ENCODE measurements around the gene BAIAP2.

Gene BAIAP2

DNA sequence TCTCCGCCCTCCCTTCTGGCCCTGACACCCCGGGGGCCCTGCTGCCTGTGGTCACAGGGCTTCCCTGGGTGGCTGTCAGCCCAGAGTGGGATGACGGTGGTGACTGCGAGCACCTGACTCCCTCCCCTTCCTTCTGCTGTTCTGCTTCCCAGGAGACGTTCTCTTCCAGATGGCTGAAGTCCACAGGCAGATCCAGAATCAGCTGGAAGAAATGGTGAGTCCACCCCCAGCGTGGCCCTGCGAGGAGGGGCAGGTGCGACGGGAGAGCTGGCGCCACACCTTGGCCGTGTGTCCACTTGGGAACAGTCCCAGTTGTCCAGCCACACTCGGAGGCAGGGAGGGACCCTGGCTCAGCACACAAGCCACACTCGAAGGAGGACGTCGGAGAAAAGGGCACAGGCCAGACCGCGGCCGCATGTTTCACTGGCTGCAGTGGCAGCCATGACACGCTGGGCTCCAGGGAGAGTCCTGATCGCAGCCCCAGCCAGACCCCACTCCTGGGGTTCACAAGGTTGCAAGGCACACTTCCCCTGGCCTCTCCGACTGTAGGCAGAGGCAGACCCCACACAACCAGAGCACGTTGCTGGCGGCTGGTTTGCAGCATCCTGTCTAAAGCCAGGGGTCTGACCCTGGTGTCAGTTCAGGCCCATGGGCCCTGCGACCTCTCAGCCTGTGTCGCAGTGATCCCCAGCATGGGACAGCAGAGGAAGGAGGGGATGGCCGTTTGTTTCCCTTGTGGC, 49.9 kb downstream of the BAIAP2 start:
- ATAC-seq (ENCODE audit: low read depth) (no peak), DNase-seq (ENCODE audit: low spot score) (no peak)
- H3K4me1 ChIP-seq (ENCODE audit: insufficient read depth, poor library complexity, severe bottlenecking), result peaks cover 29% of the 10 kb centered on the region
- H3K9me3 ChIP-seq (ENCODE audit: severe bottlenecking), result no peaks in the 10 kb centered on the region
- TF ChIP-seq, protein P1, sequence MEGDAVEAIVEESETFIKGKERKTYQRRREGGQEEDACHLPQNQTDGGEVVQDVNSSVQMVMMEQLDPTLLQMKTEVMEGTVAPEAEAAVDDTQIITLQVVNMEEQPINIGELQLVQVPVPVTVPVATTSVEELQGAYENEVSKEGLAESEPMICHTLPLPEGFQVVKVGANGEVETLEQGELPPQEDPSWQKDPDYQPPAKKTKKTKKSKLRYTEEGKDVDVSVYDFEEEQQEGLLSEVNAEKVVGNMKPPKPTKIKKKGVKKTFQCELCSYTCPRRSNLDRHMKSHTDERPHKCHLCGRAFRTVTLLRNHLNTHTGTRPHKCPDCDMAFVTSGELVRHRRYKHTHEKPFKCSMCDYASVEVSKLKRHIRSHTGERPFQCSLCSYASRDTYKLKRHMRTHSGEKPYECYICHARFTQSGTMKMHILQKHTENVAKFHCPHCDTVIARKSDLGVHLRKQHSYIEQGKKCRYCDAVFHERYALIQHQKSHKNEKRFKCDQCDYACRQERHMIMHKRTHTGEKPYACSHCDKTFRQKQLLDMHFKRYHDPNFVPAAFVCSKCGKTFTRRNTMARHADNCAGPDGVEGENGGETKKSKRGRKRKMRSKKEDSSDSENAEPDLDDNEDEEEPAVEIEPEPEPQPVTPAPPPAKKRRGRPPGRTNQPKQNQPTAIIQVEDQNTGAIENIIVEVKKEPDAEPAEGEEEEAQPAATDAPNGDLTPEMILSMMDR (IDR thresholded peaks at IDR 0.05; ENCODE audit: poor library complexity, severe bottlenecking), result no peak
- H3K27ac ChIP-seq (ENCODE audit: poor library complexity, severe bottlenecking), result peak overlapping the region; percentile 72
- H3K27me3 ChIP-seq (ENCODE audit: insufficient read depth, poor library complexity, severe bottlenecking), result no peaks in the 10 kb centered on the region
- no peak overlapping the region for H3K4me3 ChIP-seq (ENCODE audit: severe bottlenecking)
- H3K36me3 ChIP-seq (ENCODE audit: low read depth), result peaks cover 54% of the 10 kb centered on the region

DNA sequence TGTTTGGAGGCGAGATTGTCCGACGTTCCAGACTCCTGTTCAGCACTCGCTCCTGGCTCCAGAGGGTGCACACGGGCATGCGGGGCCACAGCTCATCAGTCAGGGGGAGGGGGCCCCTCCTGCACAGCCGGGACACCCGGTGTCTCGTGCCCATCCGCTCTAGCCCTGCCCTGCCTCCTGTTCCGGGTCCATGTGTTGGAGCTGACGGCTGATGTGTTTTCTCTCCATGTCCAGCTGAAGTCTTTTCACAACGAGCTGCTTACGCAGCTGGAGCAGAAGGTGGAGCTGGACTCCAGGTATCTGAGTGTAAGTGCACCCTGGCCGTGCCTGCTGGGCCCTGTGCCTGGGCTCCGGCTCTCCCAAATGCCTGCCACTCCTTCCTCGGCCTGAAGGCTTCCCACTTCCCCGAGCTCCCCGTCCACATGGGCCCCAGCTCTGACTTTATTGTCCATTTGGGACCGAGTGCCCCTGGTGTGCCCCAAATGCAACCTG, 50.5 kb downstream of the BAIAP2 start:
- Histone ChIP-seq H3K4me1 (ENCODE audit: insufficient read depth, poor library complexity, severe bottlenecking) (peaks cover 35% of the 10 kb centered on the region), H3K4me3 (ENCODE audit: severe bottlenecking) (no peak overlapping the region), H3K36me3 (ENCODE audit: low read depth) (peaks cover 55% of the 10 kb centered on the region), H3K27me3 (ENCODE audit: insufficient read depth, poor library complexity, severe bottlenecking) (no peaks in the 10 kb centered on the region), H3K9me3 (ENCODE audit: severe bottlenecking) (no peaks in the 10 kb centered on the region), H3K27ac (ENCODE audit: poor library complexity, severe bottlenecking) (peak overlapping the region; percentile 72)
- DNase-seq (ENCODE audit: low spot score), result no peak
- TF ChIP-seq, protein P1 (IDR thresholded peaks at IDR 0.05; ENCODE audit: poor library complexity, severe bottlenecking), result no peak
- no peak for ATAC-seq (ENCODE audit: low read depth)

DNA sequence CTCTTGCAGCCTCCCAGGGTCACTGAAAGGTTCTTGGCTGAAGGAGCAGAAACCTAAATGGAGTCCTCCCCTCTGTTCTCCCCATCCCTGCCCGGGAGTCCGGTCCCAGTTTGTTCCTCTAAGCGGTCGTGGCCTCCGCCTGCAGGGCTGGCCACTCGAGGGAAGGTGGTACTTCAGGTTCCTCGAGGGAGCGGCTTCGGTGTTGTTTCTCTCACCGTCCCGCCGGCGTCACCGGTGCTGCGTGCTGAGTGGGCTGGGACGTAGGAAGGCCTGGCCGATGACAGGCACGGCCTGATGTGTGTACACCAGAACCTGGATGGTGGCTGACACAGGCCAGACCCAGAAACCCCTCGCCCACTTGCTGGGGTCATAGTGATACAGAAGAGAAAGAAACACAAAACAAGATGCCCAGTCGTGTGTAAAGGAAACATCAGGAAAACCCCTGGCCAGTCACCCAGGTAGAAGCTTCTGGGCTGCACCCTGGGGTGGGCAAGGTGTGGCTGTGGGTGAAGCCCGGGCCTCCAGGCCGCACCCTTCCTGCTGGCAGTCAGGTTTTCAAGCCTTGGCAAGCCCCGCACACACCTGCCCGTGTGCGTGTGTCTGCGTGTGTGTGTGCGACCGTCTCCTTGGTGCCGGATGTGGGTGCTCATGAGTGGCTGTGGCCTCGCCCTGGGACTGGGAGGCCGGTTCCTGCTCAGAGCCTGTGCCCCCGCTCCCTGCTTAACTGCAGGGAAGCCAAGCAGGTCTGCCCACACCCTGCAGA, 52.0 kb downstream of the BAIAP2 start:
- Histone ChIP-seq H3K36me3 (ENCODE audit: low read depth) (peaks cover 49% of the 10 kb centered on the region), H3K9me3 (ENCODE audit: severe bottlenecking) (no peaks in the 10 kb centered on the region), H3K27ac (ENCODE audit: poor library complexity, severe bottlenecking) (peak overlapping the region; percentile 72), H3K4me1 (ENCODE audit: insufficient read depth, poor library complexity, severe bottlenecking) (peaks cover 37% of the 10 kb centered on the region), H3K4me3 (ENCODE audit: severe bottlenecking) (no peak overlapping the region), H3K27me3 (ENCODE audit: insufficient read depth, poor library complexity, severe bottlenecking) (no peaks in the 10 kb centered on the region)
- ATAC-seq (ENCODE audit: low read depth) (peak; percentile 62), DNase-seq (ENCODE audit: low spot score) (peak; percentile 87)
- TF ChIP-seq, protein P1 (IDR thresholded peaks at IDR 0.05; ENCODE audit: poor library complexity, severe bottlenecking), result no peak

DNA sequence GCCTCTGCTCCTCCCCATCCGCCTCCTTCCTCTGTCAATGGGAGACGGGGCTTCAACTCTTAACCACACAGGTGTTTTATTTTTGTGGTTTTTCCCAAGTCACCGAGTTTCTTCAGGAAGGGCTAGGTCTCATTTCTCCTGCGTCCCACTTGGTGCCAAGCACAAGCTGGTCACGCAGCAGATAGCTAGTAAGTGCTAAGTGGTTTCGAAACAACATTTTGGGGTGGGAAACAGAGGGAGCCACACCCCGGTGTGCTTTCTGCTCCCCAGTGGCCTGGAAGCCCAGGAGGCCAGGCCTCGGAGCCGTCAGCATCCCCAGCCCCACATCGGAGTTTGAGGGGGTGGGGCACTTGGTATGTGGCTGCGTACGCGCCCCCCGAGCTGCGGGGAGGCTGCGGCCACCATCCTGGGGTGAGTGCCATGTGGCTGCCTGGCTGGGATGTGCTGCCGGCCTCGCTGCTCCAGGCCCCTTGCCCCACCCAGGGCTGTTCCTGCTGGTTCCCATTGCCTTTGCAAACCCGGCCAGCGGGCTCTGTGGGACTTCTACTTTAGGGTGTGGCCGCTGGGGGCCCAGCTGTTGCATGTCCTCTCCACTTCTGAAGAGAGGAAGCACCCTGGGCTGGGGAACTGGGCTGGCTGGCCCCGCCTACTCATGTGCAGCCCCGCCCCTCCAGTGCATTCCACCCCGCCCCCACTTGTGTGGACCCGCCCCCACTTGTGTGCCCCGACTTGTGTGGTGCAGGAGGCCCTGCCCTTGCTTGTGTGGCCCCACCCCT, 55.6 kb downstream of the BAIAP2 start:
- peak overlapping the region; percentile 80 for H3K27ac ChIP-seq (ENCODE audit: poor library complexity, severe bottlenecking)
- H3K27me3 ChIP-seq (ENCODE audit: insufficient read depth, poor library complexity, severe bottlenecking), result no peaks in the 10 kb centered on the region
- TF ChIP-seq, protein P1 (IDR thresholded peaks at IDR 0.05; ENCODE audit: poor library complexity, severe bottlenecking), result no peak
- peaks cover 50% of the 10 kb centered on the region for H3K4me1 ChIP-seq (ENCODE audit: insufficient read depth, poor library complexity, severe bottlenecking)
- H3K36me3 ChIP-seq (ENCODE audit: low read depth), result peaks cover 38% of the 10 kb centered on the region
- no peak overlapping the region for H3K4me3 ChIP-seq (ENCODE audit: severe bottlenecking)
- peak; percentile 24 for ATAC-seq (ENCODE audit: low read depth)
- DNase-seq (ENCODE audit: low spot score), result peak; percentile 85
- no peaks in the 10 kb centered on the region for H3K9me3 ChIP-seq (ENCODE audit: severe bottlenecking)
